Endothelial cell of umbilical vein (primary cell): Measurements from ENCODE around the gene RBM4B. TPM values are rescaled to one million over a fixed set of nuclear protein-coding genes. Genes with fewer than 3 reads are reported as not detected.

Experiments used
- BruUV-seq: library from RNA; stranded (reverse); fragments of 400-500 nt; replicated peaks from 2 replicates; lab custom pipeline; 2021; lab: Mats Ljungman, UMichigan
- CTCF ChIA-PET: fragments of 300-600, 350-600 bp; sonication (Branson Sonifier 250); formaldehyde crosslinking; loops from one replicate; lab custom pipeline; 2021; ENCODE audit warnings: antibody characterized with exemption, inconsistent platforms; lab: Charles Lee
- POLR2A ChIA-PET: fragments of 300-600, 350-600 bp; sonication (Branson Sonifier 250); formaldehyde crosslinking; loops from one replicate; lab custom pipeline; 2021; ENCODE audit warnings: antibody characterized with exemption, inconsistent platforms; lab: Charles Lee
- DNase-seq: peaks from one replicate; pipeline ENCODE4 v3.0.0-alpha.2; 2011; ENCODE audit warnings: low read depth, low spot score
- FAIRE-seq: peaks from 2 replicates; lab custom pipeline; 2011; peaks lifted over from hg19 to GRCh38; lab: Jason Lieb, UNC
- H2AFZ ChIP-seq: 2 replicates; pipeline ENCODE4 v1.6.0; 2012; ENCODE audit warnings: low read depth, low read length, control low read depth, inconsistent platforms
- H3K27ac ChIP-seq: 2 replicates; pipeline ENCODE4 v1.5.1; 2011; ENCODE audit warnings: low read depth, mild to moderate bottlenecking, control low read depth, low read length, moderate library complexity; ENCODE audit not compliant: insufficient read depth
- H3K27me3 ChIP-seq, 2 experiments: 2 replicates each; pipeline versions ENCODE4 v1.6.0 to v1.6.1; 2011; ENCODE audit warnings: low read length in 2 of 2, mixed read lengths in 1 of 2; ENCODE audit not compliant: control insufficient read depth in 2 of 2, insufficient read depth in 2 of 2
- H3K36me3 ChIP-seq, 2 experiments: 2 replicates in 1 of 2; 3 replicates in 1 of 2; pipeline ENCODE4 v1.5.1; 2011; ENCODE audit warnings: low read length in 2 of 2, mild to moderate bottlenecking in 1 of 2, moderate library complexity in 1 of 2; ENCODE audit not compliant: control insufficient read depth in 2 of 2, insufficient read depth in 2 of 2; ENCODE audit errors: extremely low read depth in 1 of 2
- H3K4me1 ChIP-seq: 3 replicates; pipeline ENCODE4 v1.5.1; 2011; ENCODE audit warnings: mild to moderate bottlenecking, low read length; ENCODE audit not compliant: control insufficient read depth, insufficient read depth; ENCODE audit errors: extremely low read depth
- H3K4me2 ChIP-seq: 2 replicates; pipeline ENCODE4 v1.6.1; 2011; ENCODE audit warnings: low read length, control low read depth, mixed read lengths; ENCODE audit not compliant: insufficient read depth
- H3K4me3 ChIP-seq, 3 experiments: fragments of 200-600 bp in 1 of 3; sonication (generic), shearing (Covaris generic) in 1 of 3; replicated peaks in 1 of 3; 2 replicates each; pipeline ENCODE4 v1.5.1; 2011 to 2016; ENCODE audit warnings: control low read depth in 3 of 3, low read length in 3 of 3, mild to moderate bottlenecking in 2 of 3, inconsistent platforms in 1 of 3, low read depth in 1 of 3, moderate library complexity in 1 of 3; ENCODE audit not compliant: insufficient read depth in 1 of 3
- H3K79me2 ChIP-seq: 2 replicates; pipeline ENCODE4 v1.6.0; 2012; ENCODE audit warnings: low read length, inconsistent platforms; ENCODE audit not compliant: control insufficient read depth, insufficient read depth
- H3K9ac ChIP-seq: replicated peaks from 2 replicates; pipeline ENCODE3; 2011; ENCODE audit warnings: low read length, control low read depth; ENCODE audit not compliant: insufficient read depth; ENCODE audit errors: extremely low read depth
- H3K9me1 ChIP-seq: replicated peaks from 3 replicates; pipeline ENCODE4 v1.6.0; 2011; ENCODE audit warnings: mild to moderate bottlenecking, low read length; ENCODE audit not compliant: control insufficient read depth, insufficient read depth; ENCODE audit errors: extremely low read depth
- H3K9me3 ChIP-seq: replicated peaks from 2 replicates; pipeline ENCODE4 v1.5.1; 2012; ENCODE audit warnings: low read length, inconsistent platforms; ENCODE audit not compliant: control insufficient read depth, insufficient read depth
- H4K20me1 ChIP-seq: replicated peaks from 2 replicates; pipeline ENCODE3; 2011; ENCODE audit warnings: mild to moderate bottlenecking, low read length; ENCODE audit not compliant: control insufficient read depth, insufficient read depth; ENCODE audit errors: extremely low read depth
- CTCF ChIP-seq, 2 donors: IDR thresholded peaks; 1 replicate in 1 of 2; 2 replicates in 1 of 2; pipeline ENCODE4 v1.5.1; 2011; ENCODE audit warnings: low read length in 2 of 2, mild to moderate bottlenecking in 2 of 2, moderate library complexity in 2 of 2, control low read depth in 1 of 2, inconsistent platforms in 1 of 2, low read depth in 1 of 2; ENCODE audit not compliant: insufficient read depth in 1 of 2; ENCODE audit errors: extremely low read depth in 1 of 2
- EZH2 ChIP-seq: IDR thresholded peaks from 2 replicates; pipeline ENCODE4 v1.6.1; 2012; ENCODE audit warnings: borderline replicate concordance, low read depth, mild to moderate bottlenecking, moderate library complexity, low read length, inconsistent platforms; ENCODE audit not compliant: severe bottlenecking
- FOS ChIP-seq: IDR thresholded peaks from 2 replicates; pipeline ENCODE4 v1.6.1; 2011; ENCODE audit warnings: mild to moderate bottlenecking, low read length, moderate library complexity, borderline replicate concordance; ENCODE audit not compliant: insufficient read depth
- GATA2 ChIP-seq: IDR thresholded peaks from 2 replicates; pipeline ENCODE4 v1.7.0; 2011; ENCODE audit warnings: low read depth, mild to moderate bottlenecking, moderate library complexity, mixed read lengths, low read length; ENCODE audit not compliant: insufficient read length, insufficient read depth
- JUN ChIP-seq: IDR thresholded peaks from 2 replicates; pipeline ENCODE4 v1.6.1; 2011; ENCODE audit warnings: borderline replicate concordance, low read depth; ENCODE audit not compliant: insufficient read length, insufficient read depth
- MAX ChIP-seq: IDR thresholded peaks from 2 replicates; pipeline ENCODE4 v1.6.1; 2011; ENCODE audit not compliant: insufficient read depth, insufficient read length
- MYC ChIP-seq: IDR thresholded peaks from one replicate; pipeline ENCODE4 v1.6.1; 2011; ENCODE audit warnings: mild to moderate bottlenecking, low read depth, low read length
- POLR2A ChIP-seq: IDR thresholded peaks from 2 replicates; pipeline ENCODE4 v1.6.1; 2012; ENCODE audit warnings: low read depth, mild to moderate bottlenecking, control low read depth, low read length
- POLR2AphosphoS5 ChIP-seq: IDR thresholded peaks from 2 replicates; pipeline ENCODE4 v1.6.1; 2012; ENCODE audit warnings: low read depth, mild to moderate bottlenecking, control low read depth, low read length, moderate library complexity; ENCODE audit not compliant: insufficient read depth
- dilution Hi-C: fragments of 300-500 bp; cut with MboI; formaldehyde crosslinking; loops from one replicate; pipeline ENCODE4 v1.15.0; 2019; ENCODE audit warnings: low sequenced_read_pairs; ENCODE audit not compliant: extremely low pct_ligation_motif_present
- intact Hi-C: fragments of 100-400 bp; cut with micrococcal nuclease; formaldehyde crosslinking; loops from one replicate; pipeline ENCODE4 v1.10.0; 2022
- polyA plus RNA-seq, 4 experiments: library from polyadenylated mRNA; depleted of rRNA in 3 of 4; stranded (reverse) in 3 of 4; unstranded in 1 of 4; fragments of >200 nt; gene quantifications; 2 replicates each; pipeline versions ENCODE4 v1.2.1 to v1.2.3, GENCODE V29; 2011 to 2012; ENCODE audit warnings: missing spikeins in 1 of 4
- total RNA-seq: library from RNA; stranded (reverse); gene quantifications from 2 replicates; pipeline ENCODE4 v1.2.3, GENCODE V29; 2021

RBM4B gene
- total and polyA plus RNA-seq, 2 donors (not counting 3 experiments of a cell fraction or from before 2014, with no cell fraction given): 22.2 to 31.2 TPM

- dilution Hi-C loops: no loop called here
- Histone ChIP-seq H3K9me1 (no peaks in the 10 kb centered on the region), H3K36me3 (no peaks in the 10 kb centered on the region), H2AFZ (no peak overlapping the region), H4K20me1 (no peaks in the 10 kb centered on the region), H3K4me3 (no peak overlapping the region), H3K9me3 (no peaks in the 10 kb centered on the region), H3K79me2 (no peaks in the 10 kb centered on the region), H3K4me2 (no peak overlapping the region), H3K4me1 (no peaks in the 10 kb centered on the region), H3K9ac (no peak overlapping the region), H3K27me3 (no peaks in the 10 kb centered on the region), H3K27ac (no peak overlapping the region)
- DNase-seq (no peak), FAIRE-seq (no peak)
- ChIA-PET CTCF (no interaction called here), POLR2A (no interaction called here)
- BruUV-seq: TSS peak; percentile 55
- TF ChIP-seq MAX: no peak
- TF ChIP-seq FOS: no peak
- no peak for TF ChIP-seq POLR2A
- no peak for TF ChIP-seq GATA2
- TF ChIP-seq POLR2AphosphoS5: no peak
- no peak for TF ChIP-seq EZH2
- TF ChIP-seq MYC: no peak
- no peak for TF ChIP-seq JUN
- TF ChIP-seq CTCF (IDR thresholded peaks at IDR 0.05; ENCODE audit: extremely low read depth in 1 of 2, insufficient read depth in 1 of 2, low read depth in 1 of 2, low read length in 2 of 2): no peak
- intact Hi-C loops: no loop called here
Observed at GRCh38 chr11:66700742-66701141, 23.1 kb upstream of the RBM4B start.
